ENCODE results near the gene IRAK4. TPM values are rescaled to one million over a fixed set of nuclear protein-coding genes. Genes with fewer than 3 reads are reported as not detected.

The IRAK4 gene
- total and polyA plus RNA-seq, 7 donors, result 11.1 to 34.3 (median 24.5) TPM

- intact Hi-C loops (cut with DNase I), result no loop called here
- H3K27me3 ChIP-seq, result no peaks in the 10 kb centered on the region
- no peak overlapping the region for H3K4me3 ChIP-seq
- WGBS, 2 donors, result 92 to 93% methylated on average over 8 of the region's 8 CpGs
- H3K9me3 ChIP-seq, result no peaks in the 10 kb centered on the region
- H3K36me3 ChIP-seq, result no peaks in the 10 kb centered on the region
- no peaks in the 10 kb centered on the region for H3K4me1 ChIP-seq
- DNase-seq, result no peak
- TF ChIP-seq POLR2AphosphoS5 (IDR thresholded peaks at IDR 0.05), result no peak
- TF ChIP-seq POLR2A (IDR thresholded peaks at IDR 0.05), result no peak
- TF ChIP-seq EP300 (IDR thresholded peaks at IDR 0.05), result no peak
- no peak for TF ChIP-seq CTCF (IDR thresholded peaks at IDR 0.05)
- no peak overlapping the region for H3K27ac ChIP-seq
Observed at GRCh38 chr12:43824207-43824775, 65.5 kb downstream of the IRAK4 start.

GRCh38 chr12:43826681-43827080, 67.9 kb downstream of the IRAK4 start:
- no peak overlapping the region for H3K4me3 ChIP-seq
- no peaks in the 10 kb centered on the region for H3K27me3 ChIP-seq
- intact Hi-C loops (cut with DNase I), result no loop called here
- TF ChIP-seq CTCF (IDR thresholded peaks at IDR 0.05), result no peak
- no peak for TF ChIP-seq POLR2AphosphoS5 (IDR thresholded peaks at IDR 0.05)
- no peak for TF ChIP-seq EP300 (IDR thresholded peaks at IDR 0.05)
- no peak for TF ChIP-seq POLR2A (IDR thresholded peaks at IDR 0.05)
- H3K9me3 ChIP-seq, result no peaks in the 10 kb centered on the region
- no peak overlapping the region for H3K27ac ChIP-seq
- H3K36me3 ChIP-seq, result no peaks in the 10 kb centered on the region
- no peak for DNase-seq
- H3K4me1 ChIP-seq, result no peaks in the 10 kb centered on the region
- 80 to 90% methylated on average over 3 of the region's 3 CpGs for WGBS, 2 donors

- Histone ChIP-seq H3K9me3 (no peaks in the 10 kb centered on the region), H3K4me3 (no peak overlapping the region), H3K27me3 (no peaks in the 10 kb centered on the region), H3K27ac (no peak overlapping the region), H3K36me3 (no peaks in the 10 kb centered on the region), H3K4me1 (no peaks in the 10 kb centered on the region)
- TF ChIP-seq POLR2A (IDR thresholded peaks at IDR 0.05), result no peak
- TF ChIP-seq CTCF (IDR thresholded peaks at IDR 0.05), result no peak
- TF ChIP-seq POLR2AphosphoS5 (IDR thresholded peaks at IDR 0.05), result no peak
- no peak for TF ChIP-seq EP300 (IDR thresholded peaks at IDR 0.05)
- intact Hi-C loops (cut with DNase I), result no loop called here
- WGBS, 2 donors, result 62 to 85% methylated on average over 1 of the region's 1 CpG
- no peak for DNase-seq
Observed at GRCh38 chr12:43827093-43827492, 68.3 kb downstream of the IRAK4 start.

GRCh38 chr12:43832463-43833168, 73.9 kb downstream of the IRAK4 start:
- WGBS, 2 donors, result 58 to 80% methylated on average over 4 of the region's 4 CpGs
- H3K36me3 ChIP-seq, result no peaks in the 10 kb centered on the region
- H3K9me3 ChIP-seq, result no peaks in the 10 kb centered on the region
- no peak for DNase-seq
- peaks cover 0 to 20% (median 13%) of the 10 kb centered on the region in 4 donors for H3K4me1 ChIP-seq
- TF ChIP-seq POLR2AphosphoS5 (IDR thresholded peaks at IDR 0.05), result no peak
- TF ChIP-seq CTCF (IDR thresholded peaks at IDR 0.05), result no peak
- no peak for TF ChIP-seq EP300 (IDR thresholded peaks at IDR 0.05)
- TF ChIP-seq POLR2A (IDR thresholded peaks at IDR 0.05), result no peak
- intact Hi-C loops (cut with DNase I), result no loop called here
- no peak overlapping the region for H3K4me3 ChIP-seq
- H3K27me3 ChIP-seq, result no peaks in the 10 kb centered on the region
- no peak overlapping the region for H3K27ac ChIP-seq
